ENCODE results near the gene UTF1. TPM values are rescaled to one million over a fixed set of nuclear protein-coding genes. Genes with fewer than 3 reads are reported as not detected.
A peak's percentile ranks its signal among the peaks of the same experiment; 100 is the strongest.

The UTF1 gene
- total RNA-seq, 1 donor from 2014 or later: not detected

DNA sequence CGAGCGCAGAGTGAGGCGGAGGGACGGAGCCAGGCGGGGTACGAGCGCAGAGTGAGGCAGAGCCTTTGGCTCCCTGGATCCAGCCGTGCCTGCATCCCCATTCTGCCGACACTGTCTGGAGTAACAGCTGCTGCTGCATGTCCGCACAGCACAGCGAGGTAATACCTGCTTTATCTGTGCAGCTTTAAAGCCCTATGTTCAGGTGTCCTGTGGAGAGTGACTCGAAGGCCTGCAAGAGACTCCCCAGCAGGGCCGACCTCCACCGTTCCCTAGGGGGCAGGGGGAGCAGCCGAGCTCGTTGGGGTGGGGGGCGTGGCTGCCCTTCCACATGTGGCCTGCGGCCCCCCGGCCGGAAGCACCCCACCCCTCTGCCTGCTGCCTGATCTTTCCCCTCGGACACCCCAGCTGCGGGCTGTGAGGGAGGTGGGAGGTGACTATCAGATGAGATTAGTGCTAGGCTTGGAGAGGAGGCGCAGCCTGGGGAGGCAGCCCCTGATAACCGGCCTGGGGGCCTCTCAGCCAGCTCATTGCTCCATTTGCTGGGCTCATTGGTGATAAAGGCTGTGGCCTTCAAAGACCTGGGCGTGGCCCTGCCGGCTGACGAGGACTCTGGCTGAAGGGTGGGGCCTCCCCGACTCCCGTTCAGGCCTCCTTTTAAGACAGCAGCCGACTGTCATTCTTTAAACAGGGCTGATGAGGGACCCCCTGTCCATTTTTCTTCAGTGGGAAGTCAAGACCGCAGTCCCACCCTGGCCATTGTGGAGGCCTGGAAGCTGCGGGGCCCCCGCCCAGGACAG lies 15.6 kb downstream of the UTF1 start:
- DNase-seq (ENCODE audit: low read depth in 2 of 2): no peak

DNA sequence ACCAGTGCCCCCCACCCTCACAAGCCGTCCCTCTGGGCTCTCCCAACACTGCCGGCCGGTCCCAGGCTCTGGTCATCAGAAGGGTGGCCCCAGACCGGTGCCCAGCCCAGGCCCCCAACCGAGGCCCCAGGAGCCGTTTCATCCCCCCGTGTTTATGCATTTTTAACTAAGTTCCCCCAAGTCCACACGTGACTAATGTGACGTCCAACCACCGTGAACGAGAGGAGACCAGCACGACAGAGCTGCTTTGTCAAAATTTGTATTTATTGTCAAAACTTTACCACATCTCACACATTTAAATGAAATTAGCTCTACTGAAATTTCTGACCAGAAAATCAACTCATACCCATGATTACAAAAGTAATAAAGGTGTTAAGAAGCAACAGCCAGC lies 16.2 kb downstream of the UTF1 start:
- no peak for DNase-seq (ENCODE audit: low read depth in 2 of 2)

DNA sequence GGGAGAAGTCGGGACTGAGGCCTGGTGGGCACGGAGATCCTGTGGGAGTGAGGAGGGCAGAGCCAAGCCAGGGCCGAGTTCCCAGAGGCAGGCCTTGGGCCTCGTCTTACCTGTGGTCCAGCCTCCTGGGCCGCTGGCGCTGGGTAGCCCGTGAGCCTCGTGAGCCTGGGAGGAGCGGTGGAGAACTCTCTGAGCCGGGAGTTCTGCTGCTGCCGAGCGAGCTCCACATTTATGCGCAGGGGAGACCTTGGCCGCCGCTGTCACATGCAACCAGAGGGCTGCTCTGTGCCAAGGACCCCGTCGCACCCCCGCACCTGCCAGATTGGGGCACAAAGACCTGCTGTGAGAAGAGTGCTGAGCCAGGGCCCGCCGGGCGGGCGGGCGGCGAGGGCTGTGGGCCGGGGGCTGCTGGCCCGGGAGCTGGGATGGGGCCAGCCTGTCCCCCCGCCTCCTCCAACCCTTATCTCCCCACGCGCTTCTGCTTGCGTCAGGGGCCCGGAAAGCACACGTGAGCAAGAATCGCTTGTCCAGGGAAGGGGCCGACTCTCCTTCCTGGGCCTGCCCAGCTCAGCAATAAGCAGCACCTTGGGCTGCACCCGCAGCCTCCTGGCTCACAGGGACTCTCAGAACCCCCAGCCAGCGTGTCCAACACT lies 17.8 kb downstream of the UTF1 start:
- no peak for DNase-seq (ENCODE audit: low read depth in 2 of 2)

DNA sequence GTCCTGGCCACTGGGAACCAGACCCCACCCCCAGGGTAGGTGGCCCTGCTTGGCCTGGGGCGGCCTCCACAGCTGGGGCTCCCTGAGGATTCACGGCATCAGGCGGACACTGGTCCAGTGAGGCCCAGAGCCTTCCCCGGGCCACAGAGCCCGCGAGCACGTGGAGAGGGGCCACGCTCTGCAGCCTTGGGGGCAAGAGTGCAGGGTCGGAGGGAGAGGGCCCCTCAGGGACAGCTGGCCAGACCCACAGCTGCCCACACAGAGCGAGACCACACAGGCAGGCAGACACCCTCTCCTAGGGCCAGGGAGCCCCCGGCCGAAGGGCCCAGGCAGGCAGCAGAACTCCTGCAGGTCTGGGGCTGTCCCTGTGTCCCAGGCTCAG lies 18.3 kb downstream of the UTF1 start:
- DNase-seq (ENCODE audit: low read depth in 2 of 2): no peak

DNA sequence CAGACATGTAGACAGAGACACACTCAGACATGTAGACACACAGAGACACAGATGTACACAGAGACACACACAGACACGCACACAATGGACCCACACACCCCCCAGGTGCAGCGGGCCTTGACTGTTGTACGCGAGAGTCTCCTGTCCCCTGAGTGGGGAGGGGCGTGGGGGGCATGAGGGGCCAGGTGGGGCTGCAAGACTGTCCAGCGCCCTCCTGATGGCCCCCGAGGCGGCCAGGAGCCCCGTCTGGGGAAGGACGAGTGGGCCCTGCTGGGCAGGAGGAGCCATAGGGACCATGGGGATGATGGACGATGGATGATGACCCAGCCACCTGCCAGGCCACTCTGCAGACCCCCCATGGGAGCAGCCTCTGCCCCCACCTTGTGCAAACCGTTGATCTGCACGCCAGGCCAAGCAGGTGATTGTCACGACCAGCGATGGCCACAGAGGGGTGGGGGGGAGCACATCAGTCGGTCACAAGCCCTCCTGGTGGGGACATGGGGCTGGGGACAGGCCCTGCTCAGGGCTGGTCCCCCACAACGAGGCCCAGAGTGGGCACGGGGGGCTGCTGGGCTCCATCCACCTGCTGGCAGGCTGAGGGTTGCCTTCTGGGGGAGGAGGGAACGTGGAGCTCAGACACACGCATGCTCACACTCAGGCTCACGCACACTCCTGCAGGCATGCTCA lies 19.2 kb downstream of the UTF1 start:
- DNase-seq (ENCODE audit: low read depth in 2 of 2): no peak

DNA sequence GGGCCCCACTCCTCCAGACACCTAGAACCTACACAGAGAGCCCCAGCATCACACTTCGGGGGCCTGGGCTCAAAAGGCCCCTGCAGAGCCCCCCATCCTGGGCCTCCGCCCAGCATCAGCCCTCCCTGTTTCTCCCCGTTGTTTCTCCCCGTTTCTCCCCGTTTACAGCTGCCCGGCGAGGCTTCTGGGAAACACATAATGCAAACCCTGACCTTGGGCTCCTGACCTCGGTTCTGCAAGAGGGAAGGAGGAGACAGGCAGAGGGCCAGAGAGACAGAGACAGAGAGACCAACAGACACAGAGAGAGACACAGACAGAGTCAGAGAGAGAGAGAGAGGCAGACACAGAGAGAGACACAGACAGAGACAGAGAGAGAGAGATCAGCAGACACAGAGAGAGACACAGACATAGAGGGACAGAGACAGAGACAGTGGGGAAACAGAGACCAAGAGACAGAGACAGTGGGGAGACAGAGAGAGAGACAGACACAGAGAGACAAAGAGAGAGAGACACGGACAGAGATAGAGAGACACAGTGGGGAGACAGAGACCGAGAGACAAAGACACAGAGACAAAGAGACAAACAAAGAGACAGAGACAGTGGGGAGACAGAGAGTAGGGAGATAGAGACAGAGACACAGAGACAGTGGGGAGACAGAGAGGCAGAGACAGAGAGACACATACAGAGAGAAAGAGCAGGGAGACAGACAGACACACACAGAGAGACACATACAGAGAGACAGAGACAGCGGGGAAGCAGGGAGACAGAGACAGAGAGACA lies 20.1 kb downstream of the UTF1 start:
- no peak for DNase-seq (ENCODE audit: low read depth in 2 of 2)

DNA sequence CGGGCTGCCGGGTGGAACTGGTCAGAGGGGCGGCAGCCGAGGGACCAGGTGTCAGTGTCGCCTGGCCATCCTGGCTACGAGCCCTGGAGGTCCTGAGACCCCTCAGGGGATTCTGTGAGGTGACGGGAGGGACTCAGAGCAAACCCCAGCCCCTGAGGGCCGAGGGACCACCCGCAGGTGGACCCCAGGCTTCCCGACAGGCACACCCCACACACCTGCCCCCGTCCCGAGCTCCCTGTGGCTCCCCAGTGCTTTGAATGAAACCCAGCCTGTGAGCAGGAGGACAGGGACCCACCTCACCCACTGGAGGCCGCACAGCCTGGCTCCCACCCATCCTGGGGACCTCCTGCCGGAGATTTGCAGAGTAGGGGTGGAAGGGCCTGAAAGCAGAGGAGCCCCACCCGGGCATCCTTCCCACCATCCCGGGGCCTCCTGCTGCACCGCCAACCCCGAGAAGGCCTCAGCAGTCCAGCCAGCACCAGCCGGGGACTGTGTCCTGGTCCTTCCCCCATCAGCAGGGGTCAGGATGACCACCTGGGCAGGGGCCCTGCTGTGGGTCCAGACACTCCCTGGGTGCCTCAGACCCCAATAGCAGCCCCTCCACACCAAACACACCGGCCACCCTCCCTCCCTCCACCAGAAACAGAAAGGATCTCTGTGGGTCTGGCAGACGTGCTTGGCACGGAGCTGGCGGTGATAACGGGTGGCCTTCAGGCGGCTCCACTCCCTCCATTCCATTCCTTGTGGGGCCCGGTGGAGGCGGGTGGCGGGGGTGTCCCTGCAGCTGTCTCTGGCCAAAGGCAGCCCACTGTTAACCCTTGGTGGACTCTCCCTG lies 21.6 kb downstream of the UTF1 start:
- DNase-seq (ENCODE audit: low read depth in 2 of 2): no peak

DNA sequence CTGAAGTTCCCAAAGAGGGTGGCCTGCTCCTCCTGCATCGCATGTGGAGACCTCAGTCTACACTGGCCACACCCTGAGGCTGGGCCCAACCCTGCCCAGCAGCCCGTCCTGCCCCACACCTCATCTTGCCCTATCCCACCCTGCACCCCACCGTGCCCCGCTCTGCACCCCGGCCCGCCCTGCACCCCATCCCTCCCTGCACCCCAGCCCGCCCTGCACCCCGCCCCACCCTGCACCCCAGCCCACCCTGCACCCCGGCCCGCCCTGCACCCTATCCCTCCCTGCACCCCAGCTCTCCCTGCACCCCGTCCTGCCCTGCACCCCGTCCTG lies 22.2 kb downstream of the UTF1 start:
- DNase-seq (ENCODE audit: low read depth in 2 of 2): no peak

DNA sequence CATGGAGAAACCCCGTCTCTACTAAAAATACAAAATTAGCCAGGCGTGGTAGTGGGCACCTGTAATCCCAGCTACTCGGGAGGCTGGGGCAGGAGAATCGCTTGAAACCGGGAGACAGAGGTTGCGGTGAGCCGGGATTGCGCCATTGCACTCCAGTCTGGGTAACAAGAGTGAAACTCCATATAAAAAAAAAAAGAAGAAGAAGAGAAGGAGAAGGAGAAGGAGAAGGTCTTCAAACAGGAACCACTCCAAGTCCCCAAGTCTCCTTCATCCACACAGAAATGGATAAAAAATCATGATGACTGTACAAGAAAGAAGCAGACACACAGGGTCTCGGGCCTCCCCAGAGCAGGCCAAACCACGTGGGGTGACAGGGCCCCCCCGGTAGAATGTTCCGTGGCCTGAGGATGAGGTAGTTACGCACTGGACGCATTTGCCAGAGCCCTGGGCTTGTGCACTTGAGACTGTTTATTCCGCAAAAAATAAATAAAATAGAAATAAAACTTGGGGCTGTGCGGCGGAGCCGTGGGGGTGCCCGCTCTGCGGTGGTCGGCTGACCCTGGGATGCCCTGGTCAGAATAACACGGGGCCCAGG lies 23.4 kb downstream of the UTF1 start:
- DNase-seq (ENCODE audit: low read depth in 2 of 2): no peak

DNA sequence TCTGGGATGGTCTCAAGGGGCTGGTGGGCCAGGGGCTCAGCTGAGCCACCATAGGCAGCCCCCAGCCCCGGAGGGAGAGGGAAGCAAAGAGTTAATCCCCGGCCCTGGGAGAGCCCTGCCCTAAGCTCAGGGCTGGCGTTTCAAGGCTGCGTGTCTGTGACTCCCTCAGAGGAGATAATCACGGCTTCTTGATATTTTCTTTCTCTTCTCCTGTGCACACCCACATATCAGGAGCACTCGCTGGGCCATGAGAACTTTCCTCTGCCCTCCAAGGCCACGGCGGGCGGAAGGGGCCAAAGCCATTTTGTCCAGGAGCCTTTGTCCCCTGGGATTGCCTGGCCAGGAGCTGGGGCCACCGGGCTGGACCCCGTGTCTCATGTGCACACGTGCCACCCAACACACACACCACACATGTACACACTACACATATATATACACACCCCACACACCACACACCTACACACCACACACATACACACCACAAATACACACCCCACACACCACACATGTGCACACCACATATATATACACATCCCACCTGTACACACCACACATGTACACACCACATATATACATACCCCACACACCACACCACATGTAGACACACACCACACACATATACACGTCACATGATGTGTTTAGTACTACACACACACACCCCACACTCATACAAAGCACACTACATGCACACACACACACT lies 24.6 kb downstream of the UTF1 start:
- no peak for DNase-seq (ENCODE audit: low read depth in 2 of 2)

DNA sequence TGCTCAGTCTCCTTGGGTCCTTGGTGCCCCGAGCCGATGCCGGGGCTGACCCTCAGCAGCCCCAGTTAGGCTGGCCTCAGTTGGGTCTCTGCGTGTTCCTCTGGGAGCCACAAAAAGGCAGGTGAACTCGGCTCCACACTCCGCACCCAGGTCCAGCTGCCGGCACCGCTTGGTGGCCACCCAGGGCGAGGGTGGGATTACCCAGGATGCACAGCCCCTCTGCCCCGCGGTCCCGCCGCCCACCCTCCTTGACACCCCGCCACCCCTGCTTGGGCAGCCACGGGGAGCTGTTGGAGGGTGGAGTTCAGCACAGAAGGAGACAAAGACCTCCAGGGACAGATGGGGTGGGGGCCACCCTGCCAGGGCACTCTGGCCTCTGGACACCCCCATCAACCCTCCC lies 25.3 kb downstream of the UTF1 start:
- DNase-seq (ENCODE audit: low read depth in 2 of 2): no peak

DNA sequence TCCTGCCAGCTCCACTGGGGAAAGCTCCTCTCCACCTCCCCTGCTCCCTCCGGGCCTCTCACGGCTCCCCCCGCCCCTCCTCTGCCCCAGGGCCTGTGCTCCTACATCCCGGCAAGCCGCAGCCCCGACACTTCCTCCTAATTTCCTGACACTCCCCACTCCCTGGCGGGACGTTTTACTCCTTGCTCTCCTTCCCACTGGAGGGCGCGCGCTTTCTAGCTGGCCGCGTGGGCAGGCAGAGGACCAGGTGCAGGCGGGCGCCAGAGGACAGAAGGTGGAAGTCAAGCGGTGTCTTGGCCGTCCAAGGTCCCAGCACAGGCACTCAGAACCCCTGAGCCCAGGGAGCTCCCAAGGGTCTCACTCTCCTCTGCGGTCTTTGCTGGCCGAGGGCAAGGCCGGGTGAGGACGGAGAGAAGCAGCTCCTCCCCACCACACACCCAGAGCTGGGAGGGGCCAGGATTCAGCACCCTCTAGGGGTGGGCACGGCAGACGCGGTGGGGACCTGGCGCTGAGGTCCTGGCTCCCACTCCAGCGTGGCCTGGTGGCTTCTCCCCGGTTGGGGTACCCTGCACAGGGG lies 27.6 kb downstream of the UTF1 start:
- DNase-seq (ENCODE audit: low read depth in 2 of 2): peak; percentile 20 to 58

DNA sequence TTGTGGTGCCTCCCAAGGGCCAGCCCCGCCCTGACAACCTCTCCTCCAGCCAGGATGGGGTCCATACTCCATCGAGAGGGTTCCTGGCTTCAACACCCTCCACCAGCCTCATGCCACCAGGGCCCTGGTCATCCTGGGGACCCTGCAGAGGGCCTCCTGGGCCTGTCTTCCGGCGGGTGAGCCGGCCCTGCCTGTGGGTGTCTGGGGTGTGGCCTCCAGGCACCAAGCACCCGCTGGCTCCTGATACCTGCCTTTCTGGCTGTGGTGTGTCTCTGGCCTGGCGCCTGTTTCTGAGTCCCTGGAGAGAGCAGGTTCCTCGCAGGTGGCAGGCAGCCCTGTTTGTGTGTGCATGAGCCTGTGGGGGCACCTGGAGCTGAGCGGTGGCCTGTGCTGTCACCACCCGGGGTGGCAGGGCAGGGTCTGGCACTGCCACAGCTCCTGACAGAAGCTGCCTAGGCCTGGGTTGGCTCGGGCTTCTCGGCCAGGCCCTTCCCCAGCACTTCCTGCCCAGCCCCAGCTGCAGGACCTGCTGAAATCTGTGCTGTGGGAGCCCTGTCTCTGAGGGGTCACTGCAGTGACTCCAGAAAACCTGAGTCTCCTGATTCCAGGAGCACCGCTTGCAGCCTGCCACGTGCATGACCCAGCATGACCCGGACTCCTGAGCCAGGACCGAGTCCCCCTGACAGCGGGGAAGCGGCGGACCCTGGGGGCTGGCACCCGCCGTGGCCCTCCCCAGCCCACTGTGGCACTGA lies 28.2 kb downstream of the UTF1 start:
- DNase-seq (ENCODE audit: low read depth in 2 of 2): no peak

DNA sequence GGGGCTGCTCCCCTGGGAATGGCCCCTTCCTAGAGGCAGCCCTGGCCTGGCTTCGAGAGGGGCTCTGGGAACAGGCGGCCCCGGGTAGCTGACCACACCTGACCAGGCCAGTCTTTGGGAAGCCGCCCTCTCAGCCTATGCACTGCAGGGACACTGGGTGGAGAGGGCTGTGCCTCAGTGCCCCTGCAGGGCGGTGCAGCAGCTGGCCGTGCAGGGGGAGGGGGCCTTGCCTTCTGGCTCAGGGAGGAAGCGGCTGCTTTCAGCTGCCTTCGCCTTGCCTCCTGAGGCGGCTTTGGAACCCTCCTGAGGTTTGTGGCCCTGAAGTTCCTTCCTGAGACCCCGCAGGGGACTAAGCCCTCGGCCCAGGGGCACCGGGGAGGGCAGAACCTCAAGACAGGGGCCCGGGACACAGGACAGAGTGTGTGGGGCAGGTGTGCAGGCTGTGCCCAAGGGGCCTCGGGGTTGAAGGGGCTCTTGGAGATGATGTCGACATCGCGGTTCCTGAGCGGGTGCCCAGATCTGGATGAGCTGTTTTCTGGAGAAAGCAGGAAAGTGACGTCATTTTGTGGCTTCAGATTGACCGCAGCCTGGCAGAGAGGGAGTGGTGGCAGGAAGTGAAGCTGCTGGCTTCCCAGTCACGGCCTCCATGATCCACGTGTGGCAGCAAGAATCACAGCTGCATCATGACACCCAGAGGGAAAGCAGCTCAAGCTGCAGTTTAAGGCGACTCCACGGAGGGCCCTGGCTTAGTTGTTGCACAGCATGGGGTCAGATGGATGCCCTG lies 29.0 kb downstream of the UTF1 start:
- peak; percentile 73 to 97 for DNase-seq (ENCODE audit: low read depth in 2 of 2)

DNA sequence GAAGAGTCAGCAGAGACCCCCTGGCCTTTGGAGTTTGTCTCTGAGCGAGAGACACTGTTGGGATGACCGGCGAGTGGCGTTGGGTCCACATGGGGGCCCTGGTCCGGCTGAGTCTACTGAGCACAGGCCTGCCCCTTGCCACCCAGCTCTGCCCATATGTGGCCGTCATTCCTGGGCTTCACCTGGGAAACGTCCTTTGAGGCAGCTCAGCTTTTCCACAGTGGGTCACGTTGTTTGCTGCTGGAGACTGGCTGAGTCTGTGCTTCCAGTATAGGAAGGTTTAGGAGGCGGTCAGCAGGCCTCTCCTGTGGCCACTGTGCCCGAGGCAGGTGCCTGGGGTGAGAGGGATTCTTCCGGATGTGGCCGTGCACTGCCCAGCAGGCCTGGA lies 29.6 kb downstream of the UTF1 start:
- DNase-seq (ENCODE audit: low read depth in 2 of 2): no peak

DNA sequence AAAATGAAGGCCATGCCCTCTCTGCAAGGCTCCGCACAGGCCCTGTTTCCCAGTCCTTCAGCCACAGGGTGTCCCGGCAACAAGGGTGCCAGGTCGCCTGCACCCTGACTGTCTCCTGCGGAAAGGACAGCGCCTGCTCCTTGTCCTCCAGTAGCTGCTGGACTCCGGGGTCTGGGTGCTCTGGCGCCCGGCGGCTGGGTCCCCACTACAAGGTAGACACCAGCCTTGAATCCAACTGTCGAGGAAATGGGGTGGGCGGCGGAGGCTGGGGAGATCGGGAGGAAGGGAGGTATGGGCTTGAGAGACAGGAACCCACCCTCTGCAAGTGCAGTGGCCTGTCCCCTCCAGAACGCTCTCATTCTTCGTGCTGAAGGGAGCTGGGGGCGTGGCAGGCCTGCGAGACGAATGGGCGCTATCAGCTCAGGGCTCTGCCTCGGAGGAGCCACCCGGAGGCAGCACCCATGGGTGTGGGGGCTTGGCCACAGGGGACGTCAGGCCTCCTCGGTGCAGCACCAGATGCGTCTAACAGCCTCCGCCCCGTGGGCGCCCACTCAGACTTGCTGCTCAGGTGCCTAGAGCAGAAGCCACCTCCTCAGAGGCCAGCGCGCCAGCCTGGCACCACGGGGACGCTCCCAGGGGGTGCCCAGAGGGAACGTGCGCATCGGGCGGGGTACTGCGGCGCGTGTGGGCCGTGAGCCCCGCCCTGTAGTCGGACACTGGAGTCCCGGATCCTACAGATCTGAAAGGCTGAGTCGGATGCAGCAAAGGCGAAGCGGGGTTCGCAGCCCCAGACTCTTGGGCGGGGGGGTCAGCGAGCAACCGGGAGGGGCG lies 31.1 kb downstream of the UTF1 start:
- DNase-seq (ENCODE audit: low read depth in 2 of 2): peak in 1 of 2 donors; percentile 46

DNA sequence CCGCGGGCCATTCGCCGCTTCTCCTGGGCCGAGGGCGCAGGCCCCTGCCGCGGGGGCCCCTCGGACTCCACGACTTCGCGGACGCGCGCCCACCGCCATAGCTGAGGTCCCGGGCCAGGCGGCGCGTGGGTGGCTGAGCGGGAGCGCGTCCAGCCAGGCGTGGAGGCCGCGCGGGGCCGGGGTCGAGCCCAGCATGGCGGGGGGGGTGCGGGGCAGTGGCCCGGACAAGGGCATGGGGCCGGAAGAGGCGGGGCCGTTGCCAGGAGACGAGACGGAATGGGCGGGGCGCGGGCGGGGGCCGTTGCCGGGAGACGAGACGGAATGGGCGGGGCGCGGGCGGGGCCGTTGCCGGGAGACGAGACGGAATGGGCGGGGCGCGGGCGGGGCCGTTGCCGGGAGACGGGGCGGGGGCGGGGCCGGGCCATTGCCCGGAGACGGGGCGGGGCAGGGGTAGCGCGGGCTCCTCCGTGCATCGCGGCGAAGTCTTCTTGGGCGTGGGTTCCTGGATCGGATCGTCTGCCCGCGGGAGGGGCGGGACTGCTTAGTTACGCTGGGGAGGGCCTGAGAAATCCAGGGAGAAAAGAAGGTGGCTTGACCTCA lies 31.8 kb downstream of the UTF1 start:
- DNase-seq (ENCODE audit: low read depth in 2 of 2): peak; percentile 54 to 80

Measured in lung microvascular endothelial cell (primary cell).